Activated naive CD4-positive, alpha-beta T cell treated with anti-CD3 and anti-CD28 coated beads, Interleukin-2, amount 50 U/mL, for 24 hours (primary cell): ENCODE data around the gene NRG4.
"Not testable (repeated sequence)": the region's sequence is repeated elsewhere in the genome, so short reads cannot be mapped to it uniquely, and the experiment has no call there.

Experiments used
- H3K27ac Mint-ChIP-seq: one replicate; pipeline ENCODE4 v1.8.0; 2021; ENCODE audit warnings: mild to moderate bottlenecking, mixed read lengths
- H3K27me3 Mint-ChIP-seq: one replicate; pipeline ENCODE4 v1.8.0; 2021; ENCODE audit warnings: mixed read lengths
- H3K36me3 Mint-ChIP-seq: one replicate; pipeline ENCODE4 v1.8.0; 2021; ENCODE audit warnings: mixed read lengths
- H3K4me1 Mint-ChIP-seq: one replicate; pipeline ENCODE4 v1.8.0; 2021; ENCODE audit warnings: mixed read lengths
- H3K4me3 Mint-ChIP-seq: one replicate; pipeline ENCODE4 v1.8.0; 2021; ENCODE audit warnings: mild to moderate bottlenecking, mixed read lengths
- H3K9me3 Mint-ChIP-seq: one replicate; pipeline ENCODE4 v1.8.0; 2021; ENCODE audit warnings: mixed read lengths

NRG4 gene

GRCh38 chr15:75924576-75924975, 87.6 kb downstream of the NRG4 start:
- H3K27me3 Mint-ChIP-seq = no peaks in the 10 kb centered on the region
- H3K36me3 Mint-ChIP-seq = peaks cover 14% of the 10 kb centered on the region
- no peak overlapping the region for H3K27ac Mint-ChIP-seq
- no peaks in the 10 kb centered on the region for H3K9me3 Mint-ChIP-seq
- no peak overlapping the region for H3K4me3 Mint-ChIP-seq
- peaks cover 34% of the 10 kb centered on the region for H3K4me1 Mint-ChIP-seq

- no peaks in the 10 kb centered on the region for H3K9me3 Mint-ChIP-seq
- no peaks in the 10 kb centered on the region for H3K27me3 Mint-ChIP-seq
- peak overlapping the region; percentile 1 for H3K27ac Mint-ChIP-seq
- H3K4me1 Mint-ChIP-seq = peaks cover 34% of the 10 kb centered on the region
- peaks cover 14% of the 10 kb centered on the region for H3K36me3 Mint-ChIP-seq
- no peak overlapping the region for H3K4me3 Mint-ChIP-seq
Observed at GRCh38 chr15:75923756-75924155, 88.5 kb downstream of the NRG4 start.

DNA sequence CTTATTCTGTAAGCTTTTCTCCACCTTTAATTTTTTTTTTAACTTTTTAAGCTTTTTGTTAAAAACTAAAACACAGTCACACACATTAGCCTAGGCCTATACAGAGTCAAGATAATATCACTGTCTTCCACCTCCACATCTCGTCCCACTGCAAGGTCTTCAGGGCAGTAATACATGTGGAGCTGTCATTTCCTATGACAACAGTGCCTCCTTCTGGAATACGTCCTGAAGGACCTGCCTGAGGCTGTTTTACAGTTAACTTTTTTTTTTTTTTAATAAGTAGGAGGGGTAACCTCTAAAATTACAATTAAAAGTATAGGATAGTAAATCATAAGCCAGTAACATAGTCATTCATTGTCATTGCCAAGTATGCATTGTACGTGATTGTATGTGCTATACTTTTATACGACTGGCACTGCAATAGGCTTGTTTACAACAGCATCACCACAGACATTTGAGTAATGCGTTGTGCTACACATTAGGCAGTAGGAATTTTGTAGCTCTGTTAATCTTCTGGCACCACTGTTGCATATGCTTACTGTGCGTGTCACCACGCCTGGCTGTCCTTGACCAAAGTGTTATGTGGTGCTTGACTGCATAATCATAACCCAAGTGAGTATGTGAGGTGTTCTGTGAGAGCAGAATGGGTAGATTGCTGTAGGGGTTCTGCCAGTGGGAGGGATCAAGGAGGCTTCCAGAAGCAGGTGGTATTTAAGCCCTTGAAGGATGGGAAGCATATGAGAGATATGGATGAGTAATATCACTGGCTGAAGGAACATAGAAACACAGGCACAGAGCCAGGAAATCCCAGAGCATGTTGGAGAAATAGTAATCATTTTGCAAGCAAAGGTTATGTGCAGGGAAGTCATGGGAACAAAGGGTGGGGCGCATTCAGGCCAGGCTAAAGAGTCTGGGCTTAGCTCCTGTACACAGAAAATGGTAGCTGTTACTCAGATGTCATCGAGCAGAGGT, 90.2 kb downstream of the NRG4 start:
- Mint-ChIP-seq H3K27me3 (no peaks in the 10 kb centered on the region), H3K9me3 (no peaks in the 10 kb centered on the region), H3K27ac (no peak overlapping the region), H3K36me3 (peaks cover 18% of the 10 kb centered on the region), H3K4me1 (peaks cover 28% of the 10 kb centered on the region), H3K4me3 (no peak overlapping the region)

GRCh38 chr15:75920079-75920478, 92.1 kb downstream of the NRG4 start:
- H3K4me3 Mint-ChIP-seq = no peak overlapping the region
- peaks cover 20% of the 10 kb centered on the region for H3K4me1 Mint-ChIP-seq
- H3K27me3 Mint-ChIP-seq = no peaks in the 10 kb centered on the region
- H3K36me3 Mint-ChIP-seq = peaks cover 18% of the 10 kb centered on the region
- no peak overlapping the region for H3K27ac Mint-ChIP-seq
- no peaks in the 10 kb centered on the region for H3K9me3 Mint-ChIP-seq

DNA sequence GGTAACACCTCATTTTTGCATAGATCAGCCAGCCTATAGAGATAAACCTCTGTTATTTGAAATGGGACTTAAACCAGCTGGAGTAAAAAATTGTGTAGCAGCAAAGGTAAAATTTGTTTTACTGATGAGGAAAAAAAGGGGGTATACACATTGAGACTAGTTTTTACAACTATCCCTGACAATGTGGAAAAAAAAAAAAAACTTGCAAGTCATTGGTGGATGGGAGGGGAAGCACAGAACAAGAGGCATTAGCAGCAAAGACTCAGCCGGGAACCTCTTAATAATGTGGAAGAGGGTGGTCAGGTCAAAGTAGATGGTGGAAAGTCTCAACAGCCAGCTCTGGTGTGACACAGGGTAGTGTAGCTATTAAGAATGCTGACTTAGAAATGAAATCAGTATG, 94.1 kb downstream of the NRG4 start:
- Mint-ChIP-seq H3K4me3 (no peak overlapping the region), H3K4me1 (peaks cover 19% of the 10 kb centered on the region), H3K36me3 (peaks cover 25% of the 10 kb centered on the region), H3K27ac (no peak overlapping the region), H3K27me3 (no peaks in the 10 kb centered on the region), H3K9me3 (no peaks in the 10 kb centered on the region)

- Mint-ChIP-seq H3K27ac (no peak overlapping the region), H3K4me3 (no peak overlapping the region), H3K9me3 (no peaks in the 10 kb centered on the region), H3K27me3 (no peaks in the 10 kb centered on the region), H3K36me3 (peaks cover 29% of the 10 kb centered on the region), H3K4me1 (peaks cover 22% of the 10 kb centered on the region)
Observed at GRCh38 chr15:75916978-75917377, 95.2 kb downstream of the NRG4 start.

- H3K4me3 Mint-ChIP-seq, H3K27ac Mint-ChIP-seq: not testable (repeated sequence)
- H3K4me1 Mint-ChIP-seq = peaks cover 62% of the 10 kb centered on the region
Observed at GRCh38 chr15:75910355-75910754, 101.9 kb downstream of the NRG4 start.

GRCh38 chr15:75905231-75905630, 107.0 kb downstream of the NRG4 start:
- no peaks in the 10 kb centered on the region for H3K27me3 Mint-ChIP-seq
- H3K9me3 Mint-ChIP-seq = no peaks in the 10 kb centered on the region
- H3K4me1 Mint-ChIP-seq = peaks cover 65% of the 10 kb centered on the region
- H3K4me3 Mint-ChIP-seq = peak overlapping the region; percentile 100
- peaks cover 18% of the 10 kb centered on the region for H3K36me3 Mint-ChIP-seq
- H3K27ac Mint-ChIP-seq = peak overlapping the region; percentile 79

More at GRCh38 chr15:75910355-75910754, 101.9 kb downstream of the NRG4 start:
- peaks cover 49% of the 10 kb centered on the region for H3K36me3 Mint-ChIP-seq
- H3K9me3 Mint-ChIP-seq, H3K27me3 Mint-ChIP-seq: not testable (repeated sequence)

- no peaks in the 10 kb centered on the region for H3K27me3 Mint-ChIP-seq
- H3K27ac Mint-ChIP-seq = peak within 1 kb of the TSS; percentile 99
- peaks cover 53% of the 10 kb centered on the region for H3K4me1 Mint-ChIP-seq
- peaks cover 6% of the 10 kb centered on the region for H3K36me3 Mint-ChIP-seq
- H3K4me3 Mint-ChIP-seq = peak within 1 kb of the TSS; percentile 100
- no peaks in the 10 kb centered on the region for H3K9me3 Mint-ChIP-seq
Observed at GRCh38 chr15:75903331-75904239, 108.6 kb downstream of the NRG4 start, which contains the start of gene FBXO22. Gene FBXO22, plus strand, starts transcription at chr15:75903878. Its CDS starts 86 bp downstream, at chr15:75903964.

- Mint-ChIP-seq H3K4me3 (peak overlapping the region; percentile 83), H3K36me3 (peaks cover 8% of the 10 kb centered on the region), H3K4me1 (peaks cover 53% of the 10 kb centered on the region), H3K9me3 (no peaks in the 10 kb centered on the region), H3K27me3 (no peaks in the 10 kb centered on the region), H3K27ac (peak overlapping the region; percentile 91)
Observed at GRCh38 chr15:75902129-75902557, 110.1 kb downstream of the NRG4 start.

- H3K4me3 Mint-ChIP-seq = peak overlapping the region; percentile 67
- H3K27me3 Mint-ChIP-seq = no peaks in the 10 kb centered on the region
- no peaks in the 10 kb centered on the region for H3K9me3 Mint-ChIP-seq
- peaks cover 47% of the 10 kb centered on the region for H3K4me1 Mint-ChIP-seq
- H3K27ac Mint-ChIP-seq = peak overlapping the region; percentile 59
- H3K36me3 Mint-ChIP-seq = peaks cover 8% of the 10 kb centered on the region
Observed at GRCh38 chr15:75900577-75900976, 111.6 kb downstream of the NRG4 start.

DNA sequence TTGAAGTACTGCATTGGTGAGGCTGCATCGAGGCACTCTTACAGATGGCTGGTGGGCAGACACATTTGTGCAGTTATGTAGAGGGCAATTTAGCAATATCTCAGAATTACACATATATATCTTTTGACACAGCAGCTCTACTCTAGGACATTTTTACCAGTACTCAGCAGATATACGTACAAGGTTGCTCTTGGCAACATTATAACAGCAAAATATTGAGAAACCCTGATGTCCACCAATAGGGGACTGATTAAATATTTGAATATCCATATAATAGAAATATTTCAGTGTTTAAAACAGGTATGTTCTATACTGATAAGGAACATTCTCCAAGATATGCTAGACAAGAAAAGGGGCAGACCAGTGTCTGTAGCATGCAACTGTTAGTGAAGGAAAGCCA, 116.5 kb downstream of the NRG4 start:
- H3K36me3 Mint-ChIP-seq = peaks cover 4% of the 10 kb centered on the region
- H3K4me3 Mint-ChIP-seq = no peak overlapping the region
- H3K9me3 Mint-ChIP-seq = no peaks in the 10 kb centered on the region
- H3K4me1 Mint-ChIP-seq = peaks cover 21% of the 10 kb centered on the region
- H3K27ac Mint-ChIP-seq = no peak overlapping the region
- no peaks in the 10 kb centered on the region for H3K27me3 Mint-ChIP-seq

DNA sequence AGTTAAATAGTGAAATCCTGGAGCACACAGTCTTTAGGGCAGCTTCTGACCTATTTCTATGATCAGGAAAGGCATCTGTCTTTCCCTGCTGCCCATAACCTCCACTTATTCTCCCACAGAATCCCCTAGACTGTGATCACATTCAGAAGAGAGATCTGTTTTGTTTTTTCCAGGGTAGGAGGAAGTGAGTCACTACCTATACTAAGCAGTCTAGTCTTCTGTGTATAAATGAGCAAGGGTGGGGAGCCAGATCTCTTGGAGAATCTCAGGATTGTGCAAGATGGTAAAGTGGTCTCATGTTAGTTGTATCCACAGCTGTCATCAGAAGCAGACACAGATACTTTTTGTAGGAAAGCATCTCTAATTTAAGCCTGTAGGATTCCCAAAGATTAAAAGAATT, 120.3 kb downstream of the NRG4 start:
- Mint-ChIP-seq H3K4me3 (no peak overlapping the region), H3K9me3 (no peaks in the 10 kb centered on the region), H3K27ac (no peak overlapping the region), H3K27me3 (no peaks in the 10 kb centered on the region), H3K36me3 (peaks cover 9% of the 10 kb centered on the region), H3K4me1 (peaks cover 14% of the 10 kb centered on the region)
